Liver (tissue), 3 donors: Measurements from ENCODE around the gene CRABP2.

Experiments
- CTCF ChIP-seq: fragments of 150-350 bp; IDR thresholded peaks from 2 replicates; pipeline ENCODE4 v1.5.1; 2017; ENCODE audit warnings: improper control_type of control experiment, low read depth, low read length; ENCODE audit not compliant: missing input control
- MAX ChIP-seq: IDR thresholded peaks from 2 replicates; pipeline ENCODE4 v1.6.1; 2016; ENCODE audit warnings: antibody characterized with exemption
- SP1 ChIP-seq: IDR thresholded peaks from 2 replicates; pipeline ENCODE4 v1.6.1; 2018; ENCODE audit warnings: antibody characterized with exemption, mild to moderate bottlenecking
- donor health status: healthy.
- donor health status: healthy.

- TF ChIP-seq CTCF: no peak
- no peak for TF ChIP-seq SP1
- TF ChIP-seq MAX: no peak
Observed at GRCh38 chr1:156696755-156697154, 8.6 kb downstream of the CRABP2 start.
